Colonic mucosa (tissue), 4 donors: ENCODE measurements around the gene C4orf46. TPM values are rescaled to one million over a fixed set of nuclear protein-coding genes. Genes with fewer than 3 reads are reported as not detected.

Experiments used
- DNase-seq: peaks from one replicate; pipeline ENCODE4 v3.0.0-alpha.2; 2020
- H3K27ac ChIP-seq: fragments of 200-600 bp; one replicate; pipeline ENCODE4 v1.8.0; 2021
- H3K27me3 ChIP-seq: fragments of 200-600 bp; one replicate; pipeline ENCODE4 v1.8.0; 2021
- H3K36me3 ChIP-seq: fragments of 200-600 bp; one replicate; pipeline ENCODE4 v1.8.0; 2021
- H3K4me1 ChIP-seq: fragments of 200-600 bp; one replicate; pipeline ENCODE4 v1.8.0; 2021; ENCODE audit warnings: mild to moderate bottlenecking
- H3K4me3 ChIP-seq: fragments of 200-600 bp; one replicate; pipeline ENCODE4 v1.8.0; 2021
- H3K9ac ChIP-seq, 2 donors: one replicate each; pipeline ENCODE4 v1.7.0; 2013; ENCODE audit warnings: control low read depth in 2 of 2, low read depth in 2 of 2, low read length in 2 of 2
- H3K9me3 ChIP-seq: fragments of 200-600 bp; one replicate; pipeline ENCODE4 v1.8.0; 2021
- CTCF ChIP-seq: fragments of 200-600 bp; IDR thresholded peaks from one replicate; pipeline ENCODE4 v1.8.0; 2022; ENCODE audit warnings: antibody characterized with exemption, mild to moderate bottlenecking
- intact Hi-C: fragments of 100-400 bp; cut with DNase I; formaldehyde crosslinking; loops from one replicate; pipeline ENCODE4 v1.14.1; 2022
- total RNA-seq, 2 donors: library from RNA; stranded (reverse); fragmentation: NEBNext Ultra II Directional in 1 of 2; extraction: Animal tissue kit (Norgen Biotek cat#: 25700) in 1 of 2; gene quantifications; one replicate each; pipeline ENCODE4 v1.2.1, GENCODE V29; 2021
- donor health status: healthy.
- donor health status: DM: no; HTN: no; CAD: no.
- donor health status: DM: no; HTN: no; CAD: no.

C4orf46 gene
- total RNA-seq, 2 donors from 2014 or later, result 3.7 to 7.4 TPM

- DNase-seq, result no peak
- H3K36me3 ChIP-seq, result no peaks in the 10 kb centered on the region
- H3K27ac ChIP-seq, result no peak overlapping the region
- no peak for TF ChIP-seq CTCF
- H3K9me3 ChIP-seq, result no peaks in the 10 kb centered on the region
- H3K9ac ChIP-seq, result no peak overlapping the region
- no peaks in the 10 kb centered on the region for H3K27me3 ChIP-seq
- intact Hi-C loops, result no loop called here
- H3K4me3 ChIP-seq, result no peak overlapping the region
- no peaks in the 10 kb centered on the region for H3K4me1 ChIP-seq
These were observed 17.1 kb upstream of the C4orf46 start for GRCh38 chr4:158688813-158689212.

GRCh38 chr4:158682066-158682465 is 10.4 kb upstream of the C4orf46 start:
- H3K36me3 ChIP-seq, result no peaks in the 10 kb centered on the region
- intact Hi-C loops, result no loop called here

GRCh38 chr4:158681629-158682028 is 9.9 kb upstream of the C4orf46 start:
- H3K9me3 ChIP-seq, result no peaks in the 10 kb centered on the region
- no peak for DNase-seq
- no peak overlapping the region for H3K9ac ChIP-seq
- H3K4me3 ChIP-seq, result no peak overlapping the region
- no peaks in the 10 kb centered on the region for H3K27me3 ChIP-seq
- intact Hi-C loops, result no loop called here
- no peak for TF ChIP-seq CTCF
- no peaks in the 10 kb centered on the region for H3K36me3 ChIP-seq
- H3K4me1 ChIP-seq, result no peaks in the 10 kb centered on the region
- H3K27ac ChIP-seq, result no peak overlapping the region

More at GRCh38 chr4:158682066-158682465, 10.4 kb upstream of the C4orf46 start:
- Histone ChIP-seq H3K27ac (no peak overlapping the region), H3K9me3 (no peaks in the 10 kb centered on the region), H3K27me3 (no peaks in the 10 kb centered on the region), H3K4me1 (no peaks in the 10 kb centered on the region), H3K9ac (no peak overlapping the region), H3K4me3 (no peak overlapping the region)
- TF ChIP-seq CTCF, result no peak
- DNase-seq, result no peak

GRCh38 chr4:158678767-158679166 is 7.1 kb upstream of the C4orf46 start:
- H3K9ac ChIP-seq, result no peak overlapping the region
- DNase-seq, result no peak
- intact Hi-C loops, result no loop called here
- TF ChIP-seq CTCF, result no peak
- H3K36me3 ChIP-seq, result no peaks in the 10 kb centered on the region
- H3K9me3 ChIP-seq, result no peaks in the 10 kb centered on the region
- H3K4me3 ChIP-seq, result no peak overlapping the region
- no peak overlapping the region for H3K27ac ChIP-seq
- no peaks in the 10 kb centered on the region for H3K4me1 ChIP-seq
- H3K27me3 ChIP-seq, result no peaks in the 10 kb centered on the region

- Histone ChIP-seq H3K4me3 (no peak overlapping the region), H3K27ac (no peak overlapping the region), H3K9me3 (no peaks in the 10 kb centered on the region), H3K4me1 (no peaks in the 10 kb centered on the region), H3K27me3 (no peaks in the 10 kb centered on the region), H3K36me3 (no peaks in the 10 kb centered on the region), H3K9ac (no peak overlapping the region)
- intact Hi-C loops, result no loop called here
- TF ChIP-seq CTCF, result no peak
- DNase-seq, result no peak
These were observed 4.4 kb upstream of the C4orf46 start for GRCh38 chr4:158676076-158676475.

- Histone ChIP-seq H3K36me3 (no peaks in the 10 kb centered on the region), H3K27me3 (no peaks in the 10 kb centered on the region), H3K4me3 (no peak overlapping the region), H3K9ac (no peak overlapping the region), H3K4me1 (peaks cover 8% of the 10 kb centered on the region), H3K9me3 (no peaks in the 10 kb centered on the region), H3K27ac (no peak overlapping the region)
- intact Hi-C loops, result no loop called here
- no peak for TF ChIP-seq CTCF
- DNase-seq, result no peak
These were observed 1.9 kb upstream of the C4orf46 start for GRCh38 chr4:158673633-158674032.
